ENCODE data around the gene OTOL1.

The OTOL1 gene

GRCh38 chr3:161454615-161455014, 42.0 kb upstream of the OTOL1 start:
- Histone ChIP-seq H3K4me3 (ENCODE audit: insufficient read depth, low read length, poor library complexity, severe bottlenecking) (no peak overlapping the region), H3K9me2 (replicated peaks; ENCODE audit: insufficient read depth, low read length) (no peaks in the 10 kb centered on the region), H3K27ac (ENCODE audit: low read depth, low read length) (no peak overlapping the region), H3K27me3 (ENCODE audit: low read length) (no peaks in the 10 kb centered on the region), H3K9ac (ENCODE audit: low read length) (no peak overlapping the region), H3K79me2 (ENCODE audit: insufficient read depth, low read length) (no peaks in the 10 kb centered on the region), H2AFZ (ENCODE audit: low read depth, low read length, severe bottlenecking) (no peak overlapping the region), H3K36me3 (ENCODE audit: low read length) (no peaks in the 10 kb centered on the region), H3F3A (ENCODE audit: insufficient read depth) (no peaks in the 10 kb centered on the region), H4K20me1 (ENCODE audit: low read depth, low read length) (no peaks in the 10 kb centered on the region), H3K4me2 (ENCODE audit: low read depth, low read length, poor library complexity, severe bottlenecking) (no peak overlapping the region), H3K9me3 (ENCODE audit: insufficient read depth, low read length) (no peaks in the 10 kb centered on the region)
- no peak for TF ChIP-seq EZH2phosphoT487 (conservative IDR thresholded peaks at IDR 0.05; ENCODE audit: low read length)
- TF ChIP-seq, protein P1, sequence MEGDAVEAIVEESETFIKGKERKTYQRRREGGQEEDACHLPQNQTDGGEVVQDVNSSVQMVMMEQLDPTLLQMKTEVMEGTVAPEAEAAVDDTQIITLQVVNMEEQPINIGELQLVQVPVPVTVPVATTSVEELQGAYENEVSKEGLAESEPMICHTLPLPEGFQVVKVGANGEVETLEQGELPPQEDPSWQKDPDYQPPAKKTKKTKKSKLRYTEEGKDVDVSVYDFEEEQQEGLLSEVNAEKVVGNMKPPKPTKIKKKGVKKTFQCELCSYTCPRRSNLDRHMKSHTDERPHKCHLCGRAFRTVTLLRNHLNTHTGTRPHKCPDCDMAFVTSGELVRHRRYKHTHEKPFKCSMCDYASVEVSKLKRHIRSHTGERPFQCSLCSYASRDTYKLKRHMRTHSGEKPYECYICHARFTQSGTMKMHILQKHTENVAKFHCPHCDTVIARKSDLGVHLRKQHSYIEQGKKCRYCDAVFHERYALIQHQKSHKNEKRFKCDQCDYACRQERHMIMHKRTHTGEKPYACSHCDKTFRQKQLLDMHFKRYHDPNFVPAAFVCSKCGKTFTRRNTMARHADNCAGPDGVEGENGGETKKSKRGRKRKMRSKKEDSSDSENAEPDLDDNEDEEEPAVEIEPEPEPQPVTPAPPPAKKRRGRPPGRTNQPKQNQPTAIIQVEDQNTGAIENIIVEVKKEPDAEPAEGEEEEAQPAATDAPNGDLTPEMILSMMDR (IDR thresholded peaks at IDR 0.05; ENCODE audit: insufficient read depth, low read length, poor library complexity, severe bottlenecking) = no peak

DNA sequence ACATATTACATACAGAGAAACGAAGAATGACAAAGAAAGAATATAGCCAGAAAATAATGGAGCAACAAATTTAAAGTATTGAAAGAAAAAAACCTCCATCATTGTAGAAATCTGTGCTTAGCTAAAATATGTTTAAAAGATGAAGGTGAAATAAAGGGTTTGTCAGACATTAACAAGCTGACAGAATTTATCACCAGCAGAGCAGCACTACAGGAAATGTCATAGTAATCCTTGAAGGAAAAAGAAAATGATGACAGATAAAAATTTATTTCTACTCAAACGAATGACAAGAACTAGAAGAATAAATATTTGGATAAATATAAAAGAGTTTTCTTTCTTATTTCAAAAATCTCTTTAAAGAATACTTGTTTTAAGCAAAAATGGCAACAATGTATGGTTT, 40.6 kb upstream of the OTOL1 start:
- Histone ChIP-seq H3K9me3 (ENCODE audit: insufficient read depth, low read length) (no peaks in the 10 kb centered on the region), H2AFZ (ENCODE audit: low read depth, low read length, severe bottlenecking) (no peak overlapping the region), H3K27ac (ENCODE audit: low read depth, low read length) (no peak overlapping the region), H3K36me3 (ENCODE audit: low read length) (no peaks in the 10 kb centered on the region), H3K79me2 (ENCODE audit: insufficient read depth, low read length) (no peaks in the 10 kb centered on the region), H3K4me3 (ENCODE audit: insufficient read depth, low read length, poor library complexity, severe bottlenecking) (no peak overlapping the region), H3K27me3 (ENCODE audit: low read length) (no peaks in the 10 kb centered on the region), H3K9me2 (replicated peaks; ENCODE audit: insufficient read depth, low read length) (no peaks in the 10 kb centered on the region), H3F3A (ENCODE audit: insufficient read depth) (no peaks in the 10 kb centered on the region), H4K20me1 (ENCODE audit: low read depth, low read length) (no peaks in the 10 kb centered on the region), H3K9ac (ENCODE audit: low read length) (no peak overlapping the region), H3K4me2 (ENCODE audit: low read depth, low read length, poor library complexity, severe bottlenecking) (no peak overlapping the region)
- TF ChIP-seq EZH2phosphoT487 (conservative IDR thresholded peaks at IDR 0.05; ENCODE audit: low read length) = no peak
- TF ChIP-seq, protein P1 (IDR thresholded peaks at IDR 0.05; ENCODE audit: insufficient read depth, low read length, poor library complexity, severe bottlenecking) = no peak

- H3K27ac ChIP-seq (ENCODE audit: low read depth, low read length) = no peak overlapping the region
- H3K4me2 ChIP-seq (ENCODE audit: low read depth, low read length, poor library complexity, severe bottlenecking) = no peak overlapping the region
- no peaks in the 10 kb centered on the region for H3K27me3 ChIP-seq (ENCODE audit: low read length)
- no peak for TF ChIP-seq EZH2phosphoT487 (conservative IDR thresholded peaks at IDR 0.05; ENCODE audit: low read length)
- TF ChIP-seq, protein P1 (IDR thresholded peaks at IDR 0.05; ENCODE audit: insufficient read depth, low read length, poor library complexity, severe bottlenecking) = no peak
- no peaks in the 10 kb centered on the region for H4K20me1 ChIP-seq (ENCODE audit: low read depth, low read length)
- H3K79me2 ChIP-seq (ENCODE audit: insufficient read depth, low read length) = no peaks in the 10 kb centered on the region
- H3K9ac ChIP-seq (ENCODE audit: low read length) = no peak overlapping the region
- H3K36me3 ChIP-seq (ENCODE audit: low read length) = no peaks in the 10 kb centered on the region
- H2AFZ ChIP-seq (ENCODE audit: low read depth, low read length, severe bottlenecking) = no peak overlapping the region
- no peaks in the 10 kb centered on the region for H3K9me2 ChIP-seq (replicated peaks; ENCODE audit: insufficient read depth, low read length)
- H3F3A ChIP-seq (ENCODE audit: insufficient read depth) = no peaks in the 10 kb centered on the region
- no peaks in the 10 kb centered on the region; the same call in 1 of the 2 replicates for H3K9me3 ChIP-seq (ENCODE audit: insufficient read depth, low read length)
- H3K4me3 ChIP-seq (ENCODE audit: insufficient read depth, low read length, poor library complexity, severe bottlenecking) = no peak overlapping the region
Observed at GRCh38 chr3:161462138-161462537, 34.5 kb upstream of the OTOL1 start.

All from SU-DHL-6 (cell line).